ENCODE data around the gene NAP1L2. TPM values are rescaled to one million over a fixed set of nuclear protein-coding genes. Genes with fewer than 3 reads are reported as not detected.
"Not testable (repeated sequence)": the region's sequence is repeated elsewhere in the genome, so short reads cannot be mapped to it uniquely, and the experiment has no call there.

Gene NAP1L2
- total RNA-seq, 2 donors from 2014 or later = 4.0 to 8.1 TPM

DNA sequence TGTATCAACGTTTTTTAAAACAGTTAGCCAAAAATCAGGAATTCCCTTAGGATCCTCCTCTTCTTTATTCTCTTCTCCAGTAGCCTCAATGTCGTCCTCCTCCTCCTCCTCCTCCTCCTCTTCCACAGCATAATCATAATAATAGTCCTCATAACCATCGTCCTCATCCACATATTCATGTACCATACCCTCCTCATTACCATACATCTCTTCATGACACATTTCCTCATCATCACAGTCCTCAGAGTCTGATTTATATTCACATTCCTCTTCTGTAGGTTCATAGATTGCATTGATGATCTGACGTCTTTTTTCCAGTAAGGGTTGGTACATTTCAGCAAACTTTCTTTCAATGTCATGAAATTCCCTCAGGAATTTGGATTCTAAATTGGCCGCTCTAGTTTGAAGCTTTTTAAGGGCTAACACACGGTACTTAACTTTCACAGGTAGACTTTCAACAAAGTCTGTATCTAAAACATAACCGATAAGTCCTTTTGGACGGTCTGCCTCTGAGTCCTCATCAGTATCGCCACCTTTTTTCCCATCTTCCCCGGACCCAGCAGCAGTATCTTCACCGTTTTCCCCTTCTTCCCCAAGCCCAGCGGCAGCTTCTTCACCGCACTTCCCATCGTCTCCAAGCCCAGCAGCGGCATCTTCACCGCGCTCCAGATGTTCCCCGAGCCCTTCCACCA, 771 bp downstream of the NAP1L2 start:
- no peaks in the 10 kb centered on the region for H3K4me1 ChIP-seq
- H3K36me3 ChIP-seq = no peaks in the 10 kb centered on the region
- DNase-seq (ENCODE audit: low spot score) = no peak
- peak overlapping the region; percentile 48 to 55 for H3K4me3 ChIP-seq
- H3K27ac ChIP-seq = peak overlapping the region; percentile 67 to 70
- TF ChIP-seq, protein P1, sequence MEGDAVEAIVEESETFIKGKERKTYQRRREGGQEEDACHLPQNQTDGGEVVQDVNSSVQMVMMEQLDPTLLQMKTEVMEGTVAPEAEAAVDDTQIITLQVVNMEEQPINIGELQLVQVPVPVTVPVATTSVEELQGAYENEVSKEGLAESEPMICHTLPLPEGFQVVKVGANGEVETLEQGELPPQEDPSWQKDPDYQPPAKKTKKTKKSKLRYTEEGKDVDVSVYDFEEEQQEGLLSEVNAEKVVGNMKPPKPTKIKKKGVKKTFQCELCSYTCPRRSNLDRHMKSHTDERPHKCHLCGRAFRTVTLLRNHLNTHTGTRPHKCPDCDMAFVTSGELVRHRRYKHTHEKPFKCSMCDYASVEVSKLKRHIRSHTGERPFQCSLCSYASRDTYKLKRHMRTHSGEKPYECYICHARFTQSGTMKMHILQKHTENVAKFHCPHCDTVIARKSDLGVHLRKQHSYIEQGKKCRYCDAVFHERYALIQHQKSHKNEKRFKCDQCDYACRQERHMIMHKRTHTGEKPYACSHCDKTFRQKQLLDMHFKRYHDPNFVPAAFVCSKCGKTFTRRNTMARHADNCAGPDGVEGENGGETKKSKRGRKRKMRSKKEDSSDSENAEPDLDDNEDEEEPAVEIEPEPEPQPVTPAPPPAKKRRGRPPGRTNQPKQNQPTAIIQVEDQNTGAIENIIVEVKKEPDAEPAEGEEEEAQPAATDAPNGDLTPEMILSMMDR (IDR thresholded peaks at IDR 0.05) = no peak
- no peaks in the 10 kb centered on the region for H3K9me3 ChIP-seq
- no peaks in the 10 kb centered on the region for H3K27me3 ChIP-seq

GRCh38 chrX:73206366-73206765, 8.3 kb downstream of the NAP1L2 start:
- no peaks in the 10 kb centered on the region for H3K27me3 ChIP-seq
- TF ChIP-seq, protein P1 (IDR thresholded peaks at IDR 0.05) = no peak

GRCh38 chrX:73182502-73183114, 32.0 kb downstream of the NAP1L2 start:
- no peaks in the 10 kb centered on the region for H3K27me3 ChIP-seq
- no peak for DNase-seq (ENCODE audit: low spot score)
- no peak overlapping the region for H3K4me3 ChIP-seq
- H3K36me3 ChIP-seq = no peaks in the 10 kb centered on the region
- no peaks in the 10 kb centered on the region for H3K4me1 ChIP-seq
- H3K9me3 ChIP-seq = peaks cover 0 to 11% of the 10 kb centered on the region in 2 donors
- H3K27ac ChIP-seq = no peak overlapping the region
- TF ChIP-seq, protein P1 (IDR thresholded peaks at IDR 0.05) = no peak

More at GRCh38 chrX:73206366-73206765, 8.3 kb downstream of the NAP1L2 start:
- Histone ChIP-seq H3K9me3 (no peaks in the 10 kb centered on the region), H3K4me1 (no peaks in the 10 kb centered on the region), H3K27ac (no peak overlapping the region), H3K36me3 (no peaks in the 10 kb centered on the region), H3K4me3 (no peak overlapping the region)
- no peak for DNase-seq (ENCODE audit: low spot score)

DNA sequence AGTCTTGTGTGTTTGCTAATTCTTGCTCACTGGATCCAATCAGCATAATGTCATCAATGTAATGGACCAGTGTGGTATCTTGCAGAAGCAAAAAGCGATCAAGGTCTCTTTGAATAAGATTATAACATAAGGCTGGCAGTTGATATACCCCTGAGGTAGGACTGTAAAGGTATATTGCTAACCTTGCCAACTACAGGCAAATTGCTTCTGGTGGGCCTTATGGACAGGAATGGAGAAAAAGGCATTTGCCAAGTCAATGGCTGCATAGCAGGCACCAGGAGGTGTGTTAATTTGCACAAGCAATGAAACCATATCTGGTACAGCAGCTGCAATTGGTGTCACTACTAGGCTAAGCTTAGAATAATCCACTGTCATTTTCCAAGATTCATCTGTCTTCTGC, 45.7 kb downstream of the NAP1L2 start:
- not testable (repeated sequence) for H3K36me3 ChIP-seq; H3K4me3 ChIP-seq; H3K4me1 ChIP-seq; H3K27ac ChIP-seq; DNase-seq (ENCODE audit: low spot score); H3K27me3 ChIP-seq
- peaks cover 0 to 12% of the 10 kb centered on the region in 2 donors for H3K9me3 ChIP-seq

Other genes with a start within 250 kb of the NAP1L2 start
- gene PABPC1L2B, start 211.9 kb downstream of the NAP1L2 start, total RNA-seq = not detected
- not detected for gene PABPC1L2A, start 135.3 kb downstream of the NAP1L2 start, total RNA-seq
- gene CDX4, start 232.2 kb upstream of the NAP1L2 start, total RNA-seq = not detected